H1 (cell line): Measurements from ENCODE around the gene CNBD2. TPM values are rescaled to one million over a fixed set of nuclear protein-coding genes. Genes with fewer than 3 reads are reported as not detected.

Experiments
- CTCF ChIA-PET: fragments of 300-600 bp; sonication (Branson Sonifier 250); formaldehyde crosslinking; loops from one replicate; lab custom pipeline; 2021; ENCODE audit not compliant: partially characterized antibody; lab: Charles Lee
- POLR2A ChIA-PET: fragments of 300-600 bp; sonication (Branson Sonifier 250); formaldehyde crosslinking; loops from one replicate; lab custom pipeline; 2021; ENCODE audit warnings: inconsistent platforms; ENCODE audit not compliant: partially characterized antibody; lab: Charles Lee
- DNase-seq, 2 experiments: peaks; one replicate each; pipeline versions ENCODE4 v3.0.0 to v3.0.0-alpha.2; 2010 to 2022; ENCODE audit warnings: low spot score in 2 of 2, low read depth in 1 of 2, mixed read lengths in 1 of 2
- FAIRE-seq: peaks from 2 replicates; lab custom pipeline; 2011; peaks lifted over from hg19 to GRCh38; lab: Jason Lieb, UNC
- H2AFZ ChIP-seq: 2 replicates; pipeline ENCODE4 v1.8.1; 2012; ENCODE audit warnings: low read length, inconsistent platforms
- H2AK5ac ChIP-seq: 2 replicates; pipeline ENCODE4 v1.6.1; 2013; ENCODE audit warnings: low read depth, low read length
- H2BK120ac ChIP-seq: replicated peaks from 2 replicates; pipeline ENCODE3; 2013; ENCODE audit warnings: low read depth, low read length, inconsistent platforms
- H2BK12ac ChIP-seq: 2 replicates; pipeline ENCODE4 v1.6.1; 2013; ENCODE audit warnings: low read depth, low read length
- H2BK15ac ChIP-seq: 2 replicates; pipeline ENCODE4 v1.6.1; 2013; ENCODE audit warnings: low read length
- H2BK20ac ChIP-seq: 2 replicates; pipeline ENCODE4 v1.6.1; 2013; ENCODE audit warnings: low read length
- H2BK5ac ChIP-seq: 2 replicates; pipeline ENCODE4 v1.6.1; 2013; ENCODE audit warnings: low read depth, low read length
- H3K14ac ChIP-seq: 2 replicates; pipeline ENCODE4 v1.6.1; 2013; ENCODE audit warnings: inconsistent platforms; ENCODE audit not compliant: insufficient read length
- H3K18ac ChIP-seq: 2 replicates; pipeline ENCODE4 v1.6.1; 2013; ENCODE audit warnings: low read length; ENCODE audit errors: extremely low read depth
- H3K23ac ChIP-seq: 2 replicates; pipeline ENCODE4 v1.6.1; 2013; ENCODE audit warnings: inconsistent platforms; ENCODE audit not compliant: insufficient read length
- H3K23me2 ChIP-seq: 2 replicates; pipeline ENCODE4 v1.6.1; 2013; ENCODE audit warnings: low read depth, low read length
- H3K27ac ChIP-seq: 2 replicates; pipeline ENCODE4 v1.6.1; 2011; ENCODE audit warnings: low read depth, low read length, inconsistent platforms
- H3K27me3 ChIP-seq, 4 experiments: replicated peaks in 1 of 4; 1 replicate in 1 of 4; 2 replicates in 3 of 4; pipeline versions ENCODE4 v1.6.1 to v1.8.1; 2011 to 2013; ENCODE audit warnings: low read length in 3 of 4, mild to moderate bottlenecking in 3 of 4, inconsistent platforms in 2 of 4, mixed read lengths in 2 of 4, moderate library complexity in 1 of 4; ENCODE audit not compliant: control insufficient read depth in 3 of 4, insufficient read depth in 3 of 4; ENCODE audit errors: extremely low read depth in 1 of 4
- H3K36me3 ChIP-seq, 4 experiments: 2 replicates each; pipeline versions ENCODE4 v1.6.1 to v1.8.1; 2011 to 2013; ENCODE audit warnings: mild to moderate bottlenecking in 4 of 4, low read length in 3 of 4, moderate library complexity in 2 of 4, control low read depth in 1 of 4, inconsistent platforms in 1 of 4; ENCODE audit not compliant: insufficient read depth in 4 of 4, control insufficient read depth in 2 of 4
- H3K4ac ChIP-seq: replicated peaks from 2 replicates; pipeline ENCODE3; 2013; ENCODE audit warnings: low read length, low read depth, mixed read lengths, inconsistent platforms; ENCODE audit not compliant: insufficient read length
- H3K4me1 ChIP-seq, 4 experiments: replicated peaks in 1 of 4; 1 replicate in 1 of 4; 2 replicates in 3 of 4; pipeline versions ENCODE4 v1.6.1 to v1.8.1; 2011 to 2013; ENCODE audit warnings: low read length in 3 of 4, inconsistent platforms in 2 of 4, mixed read lengths in 1 of 4; ENCODE audit not compliant: insufficient read depth in 4 of 4, control insufficient read depth in 3 of 4
- H3K4me2 ChIP-seq, 2 experiments: 2 replicates each; pipeline versions ENCODE4 v1.6.1 to v1.8.1; 2011 to 2013; ENCODE audit warnings: low read depth in 2 of 2, low read length in 2 of 2, control low read depth in 1 of 2, inconsistent platforms in 1 of 2, mild to moderate bottlenecking in 1 of 2; ENCODE audit not compliant: insufficient read depth in 1 of 2
- H3K4me3 ChIP-seq, 4 experiments: fragments of 200-600, 300-600 bp in 1 of 4; sonication (generic), shearing (Covaris generic), sonication (Bioruptor Twin) in 1 of 4; 2 replicates each; pipeline versions ENCODE4 v1.5.1 to v1.8.1; 2011 to 2016; ENCODE audit warnings: low read length in 4 of 4, low read depth in 3 of 4, control low read depth in 2 of 4, inconsistent platforms in 2 of 4, mild to moderate bottlenecking in 2 of 4, mixed read lengths in 1 of 4, moderate library complexity in 1 of 4; ENCODE audit not compliant: insufficient read depth in 2 of 4; ENCODE audit errors: extremely low read depth in 1 of 4
- H3K56ac ChIP-seq: replicated peaks from 2 replicates; pipeline ENCODE3; 2013; ENCODE audit warnings: low read depth, mild to moderate bottlenecking, mixed read lengths, low read length, inconsistent platforms; ENCODE audit not compliant: insufficient read length
- H3K79me1 ChIP-seq: 2 replicates; pipeline ENCODE4 v1.6.1; 2013; ENCODE audit warnings: low read depth, low read length, control low read depth
- H3K79me2 ChIP-seq, 2 experiments: 2 replicates each; pipeline versions ENCODE4 v1.6.1 to v1.8.1; 2012 to 2013; ENCODE audit warnings: low read length in 2 of 2, mild to moderate bottlenecking in 2 of 2, inconsistent platforms in 1 of 2; ENCODE audit not compliant: insufficient read depth in 2 of 2, control insufficient read depth in 1 of 2
- H3K9ac ChIP-seq, 4 experiments: replicated peaks in 1 of 4; 1 replicate in 1 of 4; 2 replicates in 3 of 4; pipeline versions ENCODE4 v1.6.1 to v1.8.1; 2011 to 2013; ENCODE audit warnings: low read depth in 3 of 4, low read length in 3 of 4, control low read depth in 2 of 4, mild to moderate bottlenecking in 2 of 4, moderate library complexity in 2 of 4, inconsistent platforms in 1 of 4; ENCODE audit errors: extremely low read depth in 1 of 4
- H3K9me3 ChIP-seq, 2 experiments: 2 replicates each; pipeline versions ENCODE4 v1.6.1 to v1.8.1; 2012 to 2013; ENCODE audit warnings: mild to moderate bottlenecking in 2 of 2, moderate library complexity in 2 of 2, control low read depth in 1 of 2, inconsistent platforms in 1 of 2, low read depth in 1 of 2, low read length in 1 of 2, mixed read lengths in 1 of 2; ENCODE audit not compliant: insufficient read depth in 2 of 2
- H4K20me1 ChIP-seq, 2 experiments: replicated peaks in 1 of 2; 2 replicates each; pipeline versions ENCODE3 to v1.8.1; 2011 to 2013; ENCODE audit warnings: inconsistent platforms in 2 of 2, low read length in 2 of 2, mild to moderate bottlenecking in 1 of 2; ENCODE audit not compliant: insufficient read depth in 2 of 2, control insufficient read depth in 1 of 2
- H4K5ac ChIP-seq: 2 replicates; pipeline ENCODE4 v1.6.1; 2013; ENCODE audit warnings: low read length, low read depth, mixed read lengths, inconsistent platforms; ENCODE audit not compliant: insufficient read length
- H4K8ac ChIP-seq: 2 replicates; pipeline ENCODE4 v1.8.0; 2013; ENCODE audit warnings: mild to moderate bottlenecking, moderate library complexity, low read length, inconsistent platforms; ENCODE audit not compliant: insufficient read depth; ENCODE audit errors: extremely low read depth
- H4K91ac ChIP-seq: replicated peaks from 2 replicates; pipeline ENCODE3; 2013; ENCODE audit warnings: low read length, mixed read lengths, inconsistent platforms; ENCODE audit not compliant: insufficient read length
- ATF3 ChIP-seq: IDR thresholded peaks from 2 replicates; pipeline ENCODE4 v1.6.1; 2011; ENCODE audit warnings: low read depth, mild to moderate bottlenecking, low read length; ENCODE audit not compliant: insufficient read depth
- CEBPB ChIP-seq: IDR thresholded peaks from 2 replicates; pipeline ENCODE4 v1.6.1; 2012; ENCODE audit warnings: low read depth, low read length
- EZH2 ChIP-seq: fragments of 200-600 bp; sonication (generic); IDR thresholded peaks from 2 replicates; pipeline ENCODE4 v1.7.1; 2012; ENCODE audit warnings: low read depth, mild to moderate bottlenecking, moderate library complexity, low read length, inconsistent platforms; ENCODE audit not compliant: severe bottlenecking
- GABPA ChIP-seq: IDR thresholded peaks from 2 replicates; pipeline ENCODE4 v1.6.1; 2011; ENCODE audit warnings: mild to moderate bottlenecking, low read length, moderate library complexity, borderline replicate concordance; ENCODE audit not compliant: insufficient read depth
- HDAC2 ChIP-seq, 2 experiments: fragments of 300-600 bp in 1 of 2; sonication (generic) in 1 of 2; IDR thresholded peaks; 2 replicates each; pipeline ENCODE4 v1.6.1; 2011 to 2012; ENCODE audit warnings: low read depth in 2 of 2, low read length in 2 of 2, mild to moderate bottlenecking in 2 of 2, moderate library complexity in 2 of 2, borderline replicate concordance in 1 of 2, inconsistent platforms in 1 of 2
- NANOG ChIP-seq: IDR thresholded peaks from 2 replicates; pipeline ENCODE4 v1.6.1; 2011; ENCODE audit warnings: low read length, low read depth, mild to moderate bottlenecking, inconsistent platforms; ENCODE audit not compliant: insufficient read depth, poor library complexity, severe bottlenecking
- POU5F1 ChIP-seq: IDR thresholded peaks from 2 replicates; pipeline ENCODE4 v1.6.1; 2011; ENCODE audit warnings: low read depth, mild to moderate bottlenecking, low read length, moderate library complexity
- RAD21 ChIP-seq, 2 experiments: IDR thresholded peaks in 1 of 2; conservative IDR thresholded peaks in 1 of 2; 2 replicates each; pipeline ENCODE4 v1.6.1; 2011; ENCODE audit warnings: low read depth in 2 of 2, low read length in 2 of 2, improper control_type of control experiment in 1 of 2, inconsistent platforms in 1 of 2, mild to moderate bottlenecking in 1 of 2, moderate library complexity in 1 of 2
- YY1 ChIP-seq: IDR thresholded peaks from 2 replicates; pipeline ENCODE4 v1.6.1; 2011; ENCODE audit warnings: low read depth, mild to moderate bottlenecking, low read length
- WGBS, 2 experiments: shearing (Covaris generic) in 1 of 2; methylation state at CpG; one replicate each; pipeline versions ENCODE4 v1.1.6 to v1.1.7; 2013 to 2015; ENCODE audit warnings: low lambda C conversion rate in 2 of 2, mixed read lengths in 2 of 2, inconsistent platforms in 1 of 2, low coverage in 1 of 2, missing lambda C conversion rate in 1 of 2; ENCODE audit not compliant: insufficient replicate concordance in 2 of 2, insufficient coverage in 1 of 2, insufficient read length in 1 of 2; ENCODE audit errors: extremely low coverage in 1 of 2, missing lambda C conversion rate in 1 of 2; 5-methylcytosine and 5-hydroxymethylcytosine counted together
- polyA plus RNA-seq, 7 experiments: library from polyadenylated mRNA; depleted of rRNA in 3 of 7; stranded (reverse) in 5 of 7; unstranded in 2 of 7; fragments of >200 nt in 5 of 7; fragments of 200-250 nt in 2 of 7; gene quantifications; 1 replicate in 5 of 7; 2 replicates in 1 of 7; 4 replicates in 1 of 7; pipeline versions ENCODE4 v1.2.1 to v1.2.3, GENCODE V29; 2011 to 2013; ENCODE audit warnings: missing spikeins in 2 of 7, mixed read lengths in 2 of 7
- total RNA-seq: library from RNA; stranded (reverse); fragmentation: NEBNext Ultra II Directional; extraction: Animal tissue kit (Norgen Biotek cat#: 25700); gene quantifications from 2 replicates; pipeline ENCODE4 v1.2.1, GENCODE V29; 2021

CNBD2 gene
- total and polyA plus RNA-seq, 2 of the 8 experiments (the other 6 are each of a cell fraction or from before 2014, with no cell fraction given), result 2.6 to 4.5 TPM

GRCh38 chr20:35947489-35947888, 20.9 kb upstream of the CNBD2 start:
- H2BK15ac ChIP-seq, result no peak overlapping the region
- H3K4me3 ChIP-seq, result no peak overlapping the region
- no peak overlapping the region for H4K91ac ChIP-seq
- no peaks in the 10 kb centered on the region for H3K79me1 ChIP-seq
- H2AFZ ChIP-seq, result no peak overlapping the region
- FAIRE-seq (peak; percentile 24), DNase-seq (peak; percentile 58 to 60)
- H3K18ac ChIP-seq, result no peak overlapping the region
- H3K9me3 ChIP-seq, result no peaks in the 10 kb centered on the region
- no peak overlapping the region for H2BK12ac ChIP-seq
- H3K9ac ChIP-seq, result no peak overlapping the region
- H3K23ac ChIP-seq, result no peak overlapping the region
- H2BK20ac ChIP-seq, result no peak overlapping the region
- peaks cover 0 to 4% (median 2%) of the 10 kb centered on the region in 4 experiments; a peak in 4 of 7 replicates for H3K4me1 ChIP-seq
- peaks cover 0 to 20% (median 5%) of the 10 kb centered on the region in 4 experiments; a peak in 5 of 8 replicates for H3K36me3 ChIP-seq
- H2BK120ac ChIP-seq, result no peak overlapping the region
- H3K4ac ChIP-seq, result no peak overlapping the region
- H3K27ac ChIP-seq, result 0 out of 2 replicates have a peak overlapping the region, but pooled peaks have one; percentile 12
- H4K8ac ChIP-seq, result no peak overlapping the region
- H3K4me2 ChIP-seq, result no peak overlapping the region
- CTCF ChIA-PET, result interaction anchor here (0.6 to 2.2 kb wide), 10 partner anchors 11 to 633 kb away, joined by 3 to 6 read pairs (median 4); no protein-coding TSS in a partner anchor
- no peaks in the 10 kb centered on the region for H3K27me3 ChIP-seq
- no peak overlapping the region for H4K5ac ChIP-seq
- 74% methylated on average over 9 of the region's 9 CpGs; no CpG with 5 or more reads in 1 of the 2 experiments for WGBS, 2 experiments
- peaks cover 0 to 3% of the 10 kb centered on the region in 2 experiments for H4K20me1 ChIP-seq
- no peak overlapping the region for H2AK5ac ChIP-seq
- peaks cover 0 to 9% of the 10 kb centered on the region in 2 experiments; a peak in 2 of 4 replicates for H3K79me2 ChIP-seq
- POLR2A ChIA-PET, result interaction anchor here (0.7 to 3.2 kb wide), 3 partner anchors 13 to 207 kb away, joined by 4 to 16 read pairs (median 4); partner anchors contain the start of gene RBM39
- H3K56ac ChIP-seq, result no peak overlapping the region
- no peak overlapping the region for H2BK5ac ChIP-seq
- H3K23me2 ChIP-seq, result no peaks in the 10 kb centered on the region
- H3K14ac ChIP-seq, result no peak overlapping the region
- TF ChIP-seq RAD21 (IDR thresholded peaks at IDR 0.05 in 1 of 2, conservative IDR thresholded peaks at IDR 0.05 in 1 of 2; ENCODE audit: low read depth in 2 of 2, low read length in 2 of 2) (peak; percentile 63 to 73), GABPA (peak; percentile 40; the same call in 1 of the 2 replicates), ATF3 (0 out of 2 replicates have a peak, but pooled peaks have one; percentile 15), YY1 (peak; percentile 57), CEBPB (no peak), NANOG (no peak), HDAC2 (IDR thresholded peaks at IDR 0.05; ENCODE audit: borderline replicate concordance in 1 of 2, low read depth in 2 of 2, low read length in 2 of 2) (0 out of 4 replicates have a peak, but pooled peaks of 1 of the 2 experiments have one; percentile 42), EZH2 (no peak), POU5F1 (0 out of 2 replicates have a peak, but pooled peaks have one; percentile 43)
